Smooth muscle cell (in vitro differentiated cells): Measurements from ENCODE around the gene GABRG3. TPM values are rescaled to one million over a fixed set of nuclear protein-coding genes. Genes with fewer than 3 reads are reported as not detected.

Source experiments
- DNase-seq: peaks from one replicate; lab custom pipeline; 2025; ENCODE audit not compliant: unreplicated experiment; lab: John Stamatoyannopoulos, UW
- H2AFZ ChIP-seq: fragments of 200-600 bp; sonication (generic); 2 replicates; pipeline ENCODE4 v1.6.0; 2016; ENCODE audit warnings: antibody characterized with exemption, low read depth, mild to moderate bottlenecking
- H3F3A ChIP-seq: fragments of 200-600 bp; sonication (generic); 2 replicates; pipeline ENCODE4 v1.6.0; 2017; ENCODE audit warnings: antibody characterized with exemption, low read depth
- H3K27ac ChIP-seq: fragments of 200-600 bp; sonication (generic); 2 replicates; pipeline ENCODE4 v1.5.1; 2016; ENCODE audit warnings: low read depth, mild to moderate bottlenecking
- H3K27me3 ChIP-seq: fragments of 200-600 bp; sonication (generic); 2 replicates; pipeline ENCODE4 v1.6.1; 2016; ENCODE audit warnings: low read depth, mild to moderate bottlenecking
- H3K36me3 ChIP-seq: fragments of 200-600 bp; sonication (generic); 2 replicates; pipeline ENCODE4 v1.5.1; 2016; ENCODE audit warnings: low read depth
- H3K4me1 ChIP-seq: fragments of 200-600 bp; sonication (generic); 2 replicates; pipeline ENCODE4 v1.5.1; 2016; ENCODE audit warnings: low read depth
- H3K4me2 ChIP-seq: fragments of 200-600 bp; sonication (generic); 2 replicates; pipeline ENCODE4 v1.6.0; 2016; ENCODE audit warnings: mild to moderate bottlenecking
- H3K4me3 ChIP-seq: fragments of 200-600 bp; sonication (generic); 2 replicates; pipeline ENCODE4 v1.5.1; 2016; ENCODE audit warnings: mild to moderate bottlenecking
- H3K79me2 ChIP-seq: fragments of 200-600 bp; sonication (generic); 2 replicates; pipeline ENCODE4 v1.6.0; 2016; ENCODE audit warnings: low read depth, mild to moderate bottlenecking
- H3K9ac ChIP-seq: fragments of 200-600 bp; sonication (generic); 2 replicates; pipeline ENCODE4 v1.6.0; 2016; ENCODE audit warnings: low read depth
- H3K9me3 ChIP-seq: fragments of 200-600 bp; sonication (generic); replicated peaks from 2 replicates; pipeline ENCODE4 v1.5.1; 2016; ENCODE audit warnings: low read depth
- H4K20me1 ChIP-seq: fragments of 200-600 bp; sonication (generic); 2 replicates; pipeline ENCODE4 v1.6.0; 2016; ENCODE audit warnings: low read depth
- CTCF ChIP-seq: fragments of 200-600 bp; sonication (generic); IDR thresholded peaks from 2 replicates; pipeline ENCODE4 v1.5.1; 2017; ENCODE audit warnings: borderline replicate concordance, mild to moderate bottlenecking, antibody characterized with exemption; ENCODE audit not compliant: insufficient read depth, poor library complexity, severe bottlenecking
- WGBS: methylation state at CpG from one replicate; pipeline ENCODE4 v1.1.7; 2016; ENCODE audit warnings: low lambda C conversion rate; 5-methylcytosine and 5-hydroxymethylcytosine counted together
- polyA plus RNA-seq: library from polyadenylated mRNA; unstranded; fragments of >200 nt; fragmentation: Nextera tagmentation; extraction: Ambion mirVana; gene quantifications from 2 replicates; pipeline ENCODE4 v1.2.1, GENCODE V29; 2016
- total RNA-seq: library from RNA; depleted of rRNA; stranded (reverse); fragments of >200 nt; gene quantifications from 2 replicates; pipeline ENCODE4 v1.2.3, GENCODE V29; 2014

Gene GABRG3
- total and polyA plus RNA-seq, 2 experiments from 2014 or later = under 0.01 TPM; not detected in 1

GRCh38 chr15:27342991-27343390, 372.0 kb downstream of the GABRG3 start:
- H3K9ac ChIP-seq = no peak overlapping the region
- no peaks in the 10 kb centered on the region for H3K4me1 ChIP-seq
- H3K36me3 ChIP-seq = no peaks in the 10 kb centered on the region
- H4K20me1 ChIP-seq = no peaks in the 10 kb centered on the region
- no peak overlapping the region for H3K4me3 ChIP-seq
- H3F3A ChIP-seq = no peaks in the 10 kb centered on the region
- 56% methylated on average over 8 of the region's 8 CpGs for WGBS
- no peak for TF ChIP-seq CTCF
- no peaks in the 10 kb centered on the region for H3K79me2 ChIP-seq
- H3K4me2 ChIP-seq = no peak overlapping the region
- H3K9me3 ChIP-seq = no peaks in the 10 kb centered on the region
- no peaks in the 10 kb centered on the region for H3K27me3 ChIP-seq
- H3K27ac ChIP-seq = no peak overlapping the region
- H2AFZ ChIP-seq = no peak overlapping the region
- no peak for DNase-seq

GRCh38 chr15:27352136-27352535, 381.2 kb downstream of the GABRG3 start:
- Histone ChIP-seq H3K36me3 (no peaks in the 10 kb centered on the region), H3K4me1 (no peaks in the 10 kb centered on the region), H3K79me2 (no peaks in the 10 kb centered on the region), H3K27ac (no peak overlapping the region), H3K9ac (no peak overlapping the region), H3K9me3 (no peaks in the 10 kb centered on the region), H2AFZ (no peak overlapping the region), H4K20me1 (no peaks in the 10 kb centered on the region), H3K27me3 (no peaks in the 10 kb centered on the region), H3F3A (no peaks in the 10 kb centered on the region), H3K4me3 (no peak overlapping the region), H3K4me2 (no peak overlapping the region)
- 76% methylated on average over 12 of the region's 12 CpGs for WGBS
- DNase-seq = no peak
- no peak for TF ChIP-seq CTCF

GRCh38 chr15:27353856-27354255, 382.9 kb downstream of the GABRG3 start:
- Histone ChIP-seq H3F3A (no peaks in the 10 kb centered on the region), H3K36me3 (no peaks in the 10 kb centered on the region), H3K4me2 (no peak overlapping the region), H3K9me3 (no peaks in the 10 kb centered on the region), H4K20me1 (no peaks in the 10 kb centered on the region), H3K27ac (no peak overlapping the region), H3K27me3 (no peaks in the 10 kb centered on the region), H3K9ac (no peak overlapping the region), H2AFZ (no peak overlapping the region), H3K4me1 (no peaks in the 10 kb centered on the region), H3K79me2 (no peaks in the 10 kb centered on the region), H3K4me3 (no peak overlapping the region)
- WGBS = 23% methylated on average over 2 of the region's 2 CpGs
- TF ChIP-seq CTCF = no peak
- no peak for DNase-seq

DNA sequence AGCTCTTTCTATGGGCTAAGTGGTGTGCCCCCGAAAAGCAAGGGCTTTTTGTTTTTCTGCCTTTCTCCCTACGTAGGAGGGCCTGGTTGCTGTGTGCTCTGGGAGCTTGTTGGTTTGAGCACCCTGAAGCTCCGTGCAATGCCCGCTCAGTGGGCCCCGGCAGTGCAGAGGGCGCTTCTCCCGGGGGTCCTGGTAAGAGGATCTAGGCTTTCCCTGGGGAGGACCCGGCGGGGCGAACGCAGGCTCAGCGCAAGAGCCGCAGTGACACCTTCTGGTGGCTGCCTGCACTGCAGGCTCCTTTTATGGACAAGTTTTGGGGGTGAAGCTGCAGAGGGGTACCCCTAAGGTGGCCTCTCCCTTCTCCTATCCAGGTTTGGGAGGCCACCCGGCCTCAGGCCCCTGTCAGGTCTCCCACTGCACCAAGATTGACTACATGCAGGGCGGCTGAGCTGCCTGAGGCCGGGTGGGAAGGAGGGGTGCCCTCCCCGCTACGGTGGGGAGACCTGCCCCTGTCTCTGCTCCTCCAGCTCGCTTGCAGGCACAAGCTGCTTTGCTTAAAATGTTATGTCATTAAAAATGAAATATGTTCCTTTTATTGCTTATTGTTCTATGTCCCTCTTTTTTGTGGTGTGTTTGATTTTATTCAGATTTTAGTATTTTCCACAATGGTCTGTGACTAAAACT, 387.9 kb downstream of the GABRG3 start:
- Histone ChIP-seq H3K4me2 (peak overlapping the region; percentile 87), H3K4me3 (peak overlapping the region; percentile 43), H3K9me3 (no peaks in the 10 kb centered on the region), H3K27me3 (no peaks in the 10 kb centered on the region), H3K4me1 (no peaks in the 10 kb centered on the region), H4K20me1 (no peaks in the 10 kb centered on the region), H3F3A (no peaks in the 10 kb centered on the region), H3K36me3 (no peaks in the 10 kb centered on the region), H2AFZ (peak overlapping the region; percentile 86), H3K79me2 (no peaks in the 10 kb centered on the region), H3K9ac (no peak overlapping the region), H3K27ac (no peak overlapping the region)
- DNase-seq = peak; percentile 17
- peak; percentile 96 for TF ChIP-seq CTCF
- 36% methylated on average over 19 of the region's 19 CpGs for WGBS
